Left ventricle myocardium inferior (tissue), 1 donor: ENCODE measurements around the gene SMAD7. TPM values are rescaled to one million over a fixed set of nuclear protein-coding genes. Genes with fewer than 3 reads are reported as not detected.

Experiments used
- DNase-seq: peaks from one replicate; pipeline ENCODE4 v3.0.0-alpha.2; 2020
- H3K27ac ChIP-seq: fragments of 200-600 bp; replicated peaks from 2 replicates; pipeline ENCODE4 v1.8.0; 2021
- H3K27me3 ChIP-seq: fragments of 200-600 bp; 2 replicates; pipeline ENCODE4 v1.8.0; 2021; ENCODE audit warnings: low read depth
- H3K36me3 ChIP-seq: fragments of 200-600 bp; 2 replicates; pipeline ENCODE4 v1.8.0; 2021
- H3K4me1 ChIP-seq: fragments of 200-600 bp; 2 replicates; pipeline ENCODE4 v1.8.0; 2021
- H3K4me3 ChIP-seq: fragments of 200-600 bp; 2 replicates; pipeline ENCODE4 v1.8.0; 2021; ENCODE audit warnings: mild to moderate bottlenecking, moderate library complexity
- H3K9me3 ChIP-seq: fragments of 200-600 bp; replicated peaks from 2 replicates; pipeline ENCODE4 v1.8.0; 2021
- intact Hi-C: fragments of 100-400 bp; cut with micrococcal nuclease; formaldehyde crosslinking; loops from one replicate; pipeline ENCODE4 v1.11.0; 2022
- total RNA-seq: library from RNA; stranded (reverse); fragmentation: NEBNext Ultra II Directional; extraction: Animal tissue kit (Norgen Biotek cat#: 25700); gene quantifications from one replicate; pipeline ENCODE4 v1.2.1, GENCODE V29; 2021
- TF ChIP-seq, protein P1 (sequence below): fragments of 200-600 bp; IDR thresholded peaks from 2 replicates; pipeline ENCODE4 v1.8.0; 2021; ENCODE audit warnings: antibody characterized with exemption, mild to moderate bottlenecking, borderline replicate concordance
- donor health status: DM: no; HTN: yes; CAD: no; lungs with severe emphysema.

SMAD7 gene
- total RNA-seq, 1 donor from 2014 or later = 19.3 TPM

DNA sequence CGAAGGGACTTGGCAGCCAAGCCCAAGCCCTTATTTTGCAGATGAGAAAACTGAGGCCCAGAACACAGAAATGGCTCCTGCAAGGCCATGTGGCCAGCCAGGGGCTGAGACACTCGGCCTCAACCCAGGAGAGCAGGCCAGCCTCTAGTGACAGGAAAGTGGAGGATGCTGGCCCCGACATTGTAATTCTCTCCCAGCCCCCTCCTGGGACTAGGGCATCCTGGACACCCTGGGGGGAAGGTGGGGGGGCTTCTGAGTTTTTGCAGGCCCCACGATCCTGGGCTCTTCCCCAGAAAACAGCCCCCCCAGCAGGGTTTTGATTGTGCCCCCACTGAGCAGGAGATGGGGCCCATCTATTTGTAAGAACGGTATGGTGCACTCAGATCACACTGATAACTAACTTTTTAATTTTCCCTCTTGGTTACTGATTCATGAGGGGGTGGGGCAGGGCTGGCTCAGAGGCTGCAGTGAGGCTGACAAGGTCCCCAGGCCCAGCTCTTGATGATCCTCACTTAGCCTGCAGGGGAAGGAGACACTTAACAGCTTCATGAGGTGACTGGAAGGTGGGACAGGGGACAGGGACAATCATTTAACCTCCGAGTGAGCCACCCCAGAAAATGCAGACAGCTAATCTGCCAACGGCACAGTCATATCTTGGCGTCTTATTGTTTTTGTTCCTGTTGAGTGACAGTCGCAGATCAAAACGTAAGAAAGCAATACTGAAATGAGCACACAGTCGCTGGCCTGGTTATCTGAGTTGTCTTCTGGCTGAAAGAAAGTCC, 18.9 kb downstream of the SMAD7 start:
- H3K4me1 ChIP-seq = peaks cover 100% of the 10 kb centered on the region
- no peaks in the 10 kb centered on the region for H3K36me3 ChIP-seq
- peak overlapping the region; percentile 89 for H3K27ac ChIP-seq
- H3K4me3 ChIP-seq = peak overlapping the region; percentile 52
- TF ChIP-seq, protein P1, sequence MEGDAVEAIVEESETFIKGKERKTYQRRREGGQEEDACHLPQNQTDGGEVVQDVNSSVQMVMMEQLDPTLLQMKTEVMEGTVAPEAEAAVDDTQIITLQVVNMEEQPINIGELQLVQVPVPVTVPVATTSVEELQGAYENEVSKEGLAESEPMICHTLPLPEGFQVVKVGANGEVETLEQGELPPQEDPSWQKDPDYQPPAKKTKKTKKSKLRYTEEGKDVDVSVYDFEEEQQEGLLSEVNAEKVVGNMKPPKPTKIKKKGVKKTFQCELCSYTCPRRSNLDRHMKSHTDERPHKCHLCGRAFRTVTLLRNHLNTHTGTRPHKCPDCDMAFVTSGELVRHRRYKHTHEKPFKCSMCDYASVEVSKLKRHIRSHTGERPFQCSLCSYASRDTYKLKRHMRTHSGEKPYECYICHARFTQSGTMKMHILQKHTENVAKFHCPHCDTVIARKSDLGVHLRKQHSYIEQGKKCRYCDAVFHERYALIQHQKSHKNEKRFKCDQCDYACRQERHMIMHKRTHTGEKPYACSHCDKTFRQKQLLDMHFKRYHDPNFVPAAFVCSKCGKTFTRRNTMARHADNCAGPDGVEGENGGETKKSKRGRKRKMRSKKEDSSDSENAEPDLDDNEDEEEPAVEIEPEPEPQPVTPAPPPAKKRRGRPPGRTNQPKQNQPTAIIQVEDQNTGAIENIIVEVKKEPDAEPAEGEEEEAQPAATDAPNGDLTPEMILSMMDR = no peak
- DNase-seq = no peak
- H3K9me3 ChIP-seq = no peaks in the 10 kb centered on the region
- intact Hi-C loops = no loop called here
- no peaks in the 10 kb centered on the region for H3K27me3 ChIP-seq

GRCh38 chr18:48930926-48931325, 19.8 kb downstream of the SMAD7 start:
- TF ChIP-seq, protein P1 = no peak
- intact Hi-C loops = no loop called here
- peak overlapping the region; percentile 89 for H3K27ac ChIP-seq
- H3K4me3 ChIP-seq = no peak overlapping the region
- no peaks in the 10 kb centered on the region for H3K9me3 ChIP-seq
- H3K27me3 ChIP-seq = no peaks in the 10 kb centered on the region
- H3K36me3 ChIP-seq = no peaks in the 10 kb centered on the region
- DNase-seq = no peak
- peaks cover 100% of the 10 kb centered on the region for H3K4me1 ChIP-seq

GRCh38 chr18:48929941-48930713, 20.6 kb downstream of the SMAD7 start:
- Histone ChIP-seq H3K27me3 (no peaks in the 10 kb centered on the region), H3K27ac (peak overlapping the region; percentile 89), H3K4me3 (peak overlapping the region; percentile 37), H3K36me3 (no peaks in the 10 kb centered on the region), H3K4me1 (peaks cover 98% of the 10 kb centered on the region), H3K9me3 (no peaks in the 10 kb centered on the region)
- TF ChIP-seq, protein P1 = no peak
- intact Hi-C loops = no loop called here
- DNase-seq = no peak

GRCh38 chr18:48929212-48929612, 21.6 kb downstream of the SMAD7 start:
- Histone ChIP-seq H3K27me3 (no peaks in the 10 kb centered on the region), H3K36me3 (no peaks in the 10 kb centered on the region), H3K27ac (peak overlapping the region; percentile 89), H3K4me3 (peak overlapping the region; percentile 37), H3K4me1 (peaks cover 98% of the 10 kb centered on the region), H3K9me3 (no peaks in the 10 kb centered on the region)
- DNase-seq = no peak
- intact Hi-C loops = no loop called here
- TF ChIP-seq, protein P1 = no peak

GRCh38 chr18:48928787-48929186, 22.0 kb downstream of the SMAD7 start:
- Histone ChIP-seq H3K36me3 (no peaks in the 10 kb centered on the region), H3K4me3 (peak overlapping the region; percentile 37), H3K4me1 (peaks cover 98% of the 10 kb centered on the region), H3K27ac (peak overlapping the region; percentile 89), H3K9me3 (no peaks in the 10 kb centered on the region), H3K27me3 (no peaks in the 10 kb centered on the region)
- TF ChIP-seq, protein P1 = no peak
- peak; percentile 68 for DNase-seq
- intact Hi-C loops = no loop called here
